Stimulated activated CD8-positive, alpha-beta memory T cell treated with anti-CD3 and anti-CD28 coated beads, Interleukin-15, amount 100 ng/mL, for 4 hours (primary cell): ENCODE data around the gene TSTD1.
"Not testable (repeated sequence)": the region's sequence is repeated elsewhere in the genome, so short reads cannot be mapped to it uniquely, and the experiment has no call there.

Experiments
- DNase-seq, 2 donors: peaks; one replicate each; pipeline ENCODE4 v3.0.0-alpha.2; 2020; ENCODE audit warnings: low read depth in 2 of 2

TSTD1 gene

GRCh38 chr1:161037661-161038522, 872 bp downstream of the TSTD1 start:
- DNase-seq: no peak

GRCh38 chr1:161033751-161034150, 5.0 kb downstream of the TSTD1 start:
- no peak for DNase-seq

GRCh38 chr1:161032409-161032808, 6.4 kb downstream of the TSTD1 start:
- no peak for DNase-seq

- no peak for DNase-seq
Observed at GRCh38 chr1:161031874-161032273, 6.9 kb downstream of the TSTD1 start.

GRCh38 chr1:161029466-161029865, 9.3 kb downstream of the TSTD1 start:
- DNase-seq: not testable (repeated sequence)

- not testable (repeated sequence) for DNase-seq
Observed at GRCh38 chr1:161026954-161027353, 11.8 kb downstream of the TSTD1 start.

GRCh38 chr1:161022432-161022831, 16.3 kb downstream of the TSTD1 start:
- not testable (repeated sequence) for DNase-seq

GRCh38 chr1:161021970-161022353, 16.8 kb downstream of the TSTD1 start:
- no peak for DNase-seq

GRCh38 chr1:161021165-161021969, 17.4 kb downstream of the TSTD1 start:
- DNase-seq: peak; percentile 75 to 79

- DNase-seq: no peak
Observed at GRCh38 chr1:161020509-161021164, 18.1 kb downstream of the TSTD1 start, which contains the start of gene F11R. TSS of gene F11R (minus strand) at chr1:161021152. CDS start at chr1:161021073, 79 bp downstream.

- no peak for DNase-seq
Observed at GRCh38 chr1:161019751-161020495, 18.8 kb downstream of the TSTD1 start.

GRCh38 chr1:161019111-161019660, 19.6 kb downstream of the TSTD1 start:
- not testable (repeated sequence) for DNase-seq

- DNase-seq: no peak
Observed at GRCh38 chr1:161018631-161018930, 20.2 kb downstream of the TSTD1 start.

GRCh38 chr1:161017756-161018630, 20.8 kb downstream of the TSTD1 start:
- DNase-seq: no peak

- DNase-seq: not testable (repeated sequence)
Observed at GRCh38 chr1:161017181-161017580, 21.6 kb downstream of the TSTD1 start.

- DNase-seq: not testable (repeated sequence)
Observed at GRCh38 chr1:161016683-161017082, 22.1 kb downstream of the TSTD1 start.

GRCh38 chr1:161013488-161014230, 25.1 kb downstream of the TSTD1 start:
- no peak for DNase-seq

GRCh38 chr1:161013131-161013487, 25.7 kb downstream of the TSTD1 start:
- DNase-seq: no peak

- no peak for DNase-seq
Observed at GRCh38 chr1:161012420-161012819, 26.3 kb downstream of the TSTD1 start.
